OCI-LY1 (cell line): Measurements from ENCODE around the gene B3GAT2.

Experiments used
- H2AFZ ChIP-seq: fragments of 200-600 bp; sonication (generic), shearing (Covaris generic); 2 replicates; pipeline ENCODE4 v1.6.0; 2014; ENCODE audit warnings: antibody characterized with exemption, mild to moderate bottlenecking, low read length
- H3F3A ChIP-seq: fragments of 200-600 bp; sonication (generic), shearing (Covaris generic); 2 replicates; pipeline ENCODE4 v1.6.0; 2014; ENCODE audit warnings: mild to moderate bottlenecking, antibody characterized with exemption, low read length, moderate library complexity; ENCODE audit not compliant: insufficient read depth
- H3K27ac ChIP-seq: fragments of 200-600 bp; sonication (generic); 2 replicates; pipeline ENCODE4 v1.5.1; 2014; ENCODE audit warnings: low read length, mixed run types, mild to moderate bottlenecking, low read depth; ENCODE audit not compliant: poor library complexity, severe bottlenecking
- H3K27me3 ChIP-seq: fragments of 200-600 bp; sonication (generic); 2 replicates; pipeline ENCODE4 v1.6.0; 2014; ENCODE audit warnings: antibody characterized with exemption, mild to moderate bottlenecking, low read length, moderate library complexity; ENCODE audit not compliant: insufficient read depth
- H3K36me3 ChIP-seq: fragments of 200-600 bp; sonication (generic); 2 replicates; pipeline ENCODE4 v1.6.1; 2014; ENCODE audit warnings: mild to moderate bottlenecking, antibody characterized with exemption, low read length, moderate library complexity, mixed read lengths; ENCODE audit not compliant: insufficient read depth
- H3K4me1 ChIP-seq: fragments of 200-600 bp; sonication (generic); 2 replicates; pipeline ENCODE4 v1.5.1; 2014; ENCODE audit warnings: mild to moderate bottlenecking, low read length, moderate library complexity; ENCODE audit not compliant: insufficient read depth, severe bottlenecking
- H3K4me2 ChIP-seq: fragments of 200-600 bp; sonication (generic), shearing (Covaris generic); 2 replicates; pipeline ENCODE4 v1.6.1; 2014; ENCODE audit warnings: low read length
- H3K4me3 ChIP-seq: fragments of 200-600 bp; sonication (generic); 2 replicates; pipeline ENCODE4 v1.5.1; 2014; ENCODE audit warnings: low read length, low read depth, mild to moderate bottlenecking, mixed read lengths; ENCODE audit not compliant: poor library complexity, severe bottlenecking
- H3K79me2 ChIP-seq: fragments of 200-600 bp; shearing (Covaris generic); 2 replicates; pipeline ENCODE4 v1.6.1; 2016; ENCODE audit warnings: mixed run types, low read length, mixed read lengths; ENCODE audit not compliant: insufficient read depth
- H3K9ac ChIP-seq: fragments of 200-600 bp; sonication (generic), shearing (Covaris generic); 2 replicates; pipeline ENCODE4 v1.6.1; 2014; ENCODE audit warnings: mild to moderate bottlenecking, low read length, mixed read lengths
- H3K9me2 ChIP-seq: fragments of 200-600 bp; sonication (generic), shearing (Covaris generic); 2 replicates; pipeline ENCODE4 v1.6.1; 2014; ENCODE audit warnings: low read depth, mild to moderate bottlenecking, low read length, mixed read lengths
- H3K9me3 ChIP-seq: fragments of 200-600 bp; shearing (Covaris generic); 2 replicates; pipeline ENCODE4 v1.6.1; 2014; ENCODE audit warnings: low read length, mixed read lengths
- H4K20me1 ChIP-seq: fragments of 200-600 bp; sonication (generic), shearing (Covaris generic); 2 replicates; pipeline ENCODE4 v1.6.0; 2016; ENCODE audit warnings: mild to moderate bottlenecking, low read length; ENCODE audit not compliant: insufficient read depth
- EZH2 ChIP-seq: fragments of 200-600 bp; sonication (generic), shearing (Covaris generic); IDR thresholded peaks from 2 replicates; pipeline ENCODE4 v1.8.0; 2017; ENCODE audit warnings: borderline replicate concordance, mixed run types, mild to moderate bottlenecking, antibody characterized with exemption, low read length, moderate library complexity, mixed read lengths
- TF ChIP-seq, protein P1 (sequence below): fragments of 200-600 bp; sonication (generic), shearing (Covaris generic); IDR thresholded peaks from 2 replicates; pipeline ENCODE4 v1.5.1; 2017; ENCODE audit warnings: mild to moderate bottlenecking, antibody characterized with exemption, low read length, moderate library complexity, mixed read lengths

B3GAT2 gene

DNA sequence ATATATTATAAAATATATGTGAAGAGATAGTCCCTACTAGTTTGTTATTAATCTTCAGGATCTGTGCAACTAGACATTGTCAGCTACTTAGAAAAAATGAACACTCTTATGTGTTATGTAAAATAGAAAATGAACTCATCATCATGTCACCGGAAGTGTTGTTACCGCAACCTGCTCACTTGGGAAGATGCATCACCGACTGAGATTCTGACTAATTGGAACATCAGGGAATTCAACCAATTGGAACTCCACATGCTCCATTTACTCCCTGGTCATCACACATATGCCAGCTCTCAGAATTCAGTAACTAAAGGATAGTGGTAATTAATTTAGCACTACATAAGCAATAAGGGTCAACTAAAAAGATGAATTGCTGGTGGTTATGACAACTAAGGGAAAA is 16.7 kb upstream of the B3GAT2 start:
- no peaks in the 10 kb centered on the region for H3K4me1 ChIP-seq
- no peaks in the 10 kb centered on the region for H3K9me3 ChIP-seq
- H3K79me2 ChIP-seq, result no peaks in the 10 kb centered on the region
- no peaks in the 10 kb centered on the region for H3K36me3 ChIP-seq
- no peaks in the 10 kb centered on the region for H3K9me2 ChIP-seq
- no peaks in the 10 kb centered on the region for H3K27me3 ChIP-seq
- no peak overlapping the region for H2AFZ ChIP-seq
- H3K4me2 ChIP-seq, result no peak overlapping the region
- H3F3A ChIP-seq, result no peaks in the 10 kb centered on the region
- H3K4me3 ChIP-seq, result no peak overlapping the region
- TF ChIP-seq, protein P1, sequence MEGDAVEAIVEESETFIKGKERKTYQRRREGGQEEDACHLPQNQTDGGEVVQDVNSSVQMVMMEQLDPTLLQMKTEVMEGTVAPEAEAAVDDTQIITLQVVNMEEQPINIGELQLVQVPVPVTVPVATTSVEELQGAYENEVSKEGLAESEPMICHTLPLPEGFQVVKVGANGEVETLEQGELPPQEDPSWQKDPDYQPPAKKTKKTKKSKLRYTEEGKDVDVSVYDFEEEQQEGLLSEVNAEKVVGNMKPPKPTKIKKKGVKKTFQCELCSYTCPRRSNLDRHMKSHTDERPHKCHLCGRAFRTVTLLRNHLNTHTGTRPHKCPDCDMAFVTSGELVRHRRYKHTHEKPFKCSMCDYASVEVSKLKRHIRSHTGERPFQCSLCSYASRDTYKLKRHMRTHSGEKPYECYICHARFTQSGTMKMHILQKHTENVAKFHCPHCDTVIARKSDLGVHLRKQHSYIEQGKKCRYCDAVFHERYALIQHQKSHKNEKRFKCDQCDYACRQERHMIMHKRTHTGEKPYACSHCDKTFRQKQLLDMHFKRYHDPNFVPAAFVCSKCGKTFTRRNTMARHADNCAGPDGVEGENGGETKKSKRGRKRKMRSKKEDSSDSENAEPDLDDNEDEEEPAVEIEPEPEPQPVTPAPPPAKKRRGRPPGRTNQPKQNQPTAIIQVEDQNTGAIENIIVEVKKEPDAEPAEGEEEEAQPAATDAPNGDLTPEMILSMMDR, result no peak
- TF ChIP-seq EZH2, result no peak
- no peak overlapping the region for H3K9ac ChIP-seq
- H3K27ac ChIP-seq, result no peak overlapping the region
- no peaks in the 10 kb centered on the region for H4K20me1 ChIP-seq

DNA sequence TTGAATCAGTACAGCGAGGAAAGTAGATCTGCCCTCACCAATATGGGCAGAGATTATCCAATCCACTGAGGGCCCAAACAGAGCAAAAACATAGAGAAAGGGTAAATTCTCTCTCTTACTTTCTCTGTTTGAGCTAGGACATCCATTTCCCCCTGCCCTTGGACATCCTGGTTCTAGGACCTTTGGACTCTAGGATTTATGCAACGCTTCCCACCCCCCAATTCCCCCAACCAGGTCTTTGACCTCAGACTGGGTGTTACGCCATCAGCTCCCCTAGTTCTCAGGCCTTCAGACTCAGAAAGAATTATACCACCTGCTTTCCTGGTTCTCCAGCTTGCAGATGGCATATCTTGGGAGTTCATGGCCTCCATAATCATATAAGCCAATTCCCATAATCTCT is 10.2 kb upstream of the B3GAT2 start:
- no peaks in the 10 kb centered on the region for H3K79me2 ChIP-seq
- H3K36me3 ChIP-seq, result no peaks in the 10 kb centered on the region
- TF ChIP-seq, protein P1, result no peak
- no peak for TF ChIP-seq EZH2
- no peak overlapping the region for H3K4me2 ChIP-seq
- H3K4me1 ChIP-seq, result no peaks in the 10 kb centered on the region
- no peaks in the 10 kb centered on the region for H3K9me2 ChIP-seq
- H3K9ac ChIP-seq, result no peak overlapping the region
- H3K9me3 ChIP-seq, result no peaks in the 10 kb centered on the region
- no peaks in the 10 kb centered on the region for H3F3A ChIP-seq
- H3K27ac ChIP-seq, result no peak overlapping the region
- H4K20me1 ChIP-seq, result no peaks in the 10 kb centered on the region
- no peak overlapping the region for H3K4me3 ChIP-seq
- no peak overlapping the region for H2AFZ ChIP-seq
- H3K27me3 ChIP-seq, result no peaks in the 10 kb centered on the region

DNA sequence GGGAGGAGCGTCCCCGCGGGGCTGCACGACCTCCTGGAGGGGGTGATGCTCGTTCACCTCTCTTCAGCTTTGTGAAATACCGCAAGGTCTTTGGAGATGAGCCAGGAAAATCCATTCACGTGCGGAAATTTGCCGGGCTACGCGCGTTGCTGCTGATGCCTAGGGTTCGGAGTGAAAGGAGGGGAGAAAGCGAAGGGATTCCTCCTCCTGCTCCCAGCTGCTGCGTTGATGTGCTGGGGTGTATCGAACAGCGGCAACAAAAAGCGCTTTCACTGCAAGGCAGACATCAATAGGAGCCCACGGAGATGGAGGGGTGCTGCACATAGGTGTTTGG is 391 bp upstream of the B3GAT2 start:
- no peak overlapping the region for H2AFZ ChIP-seq
- no peaks in the 10 kb centered on the region for H3K79me2 ChIP-seq
- H3K4me3 ChIP-seq, result no peak overlapping the region
- no peaks in the 10 kb centered on the region for H3F3A ChIP-seq
- no peak overlapping the region for H3K9ac ChIP-seq
- no peaks in the 10 kb centered on the region for H3K27me3 ChIP-seq
- H4K20me1 ChIP-seq, result no peaks in the 10 kb centered on the region
- H3K4me1 ChIP-seq, result peaks cover 4% of the 10 kb centered on the region
- H3K9me3 ChIP-seq, result no peaks in the 10 kb centered on the region
- no peaks in the 10 kb centered on the region for H3K36me3 ChIP-seq
- TF ChIP-seq, protein P1, result no peak
- no peak for TF ChIP-seq EZH2
- H3K4me2 ChIP-seq, result no peak overlapping the region
- no peak overlapping the region for H3K27ac ChIP-seq
- no peaks in the 10 kb centered on the region for H3K9me2 ChIP-seq

DNA sequence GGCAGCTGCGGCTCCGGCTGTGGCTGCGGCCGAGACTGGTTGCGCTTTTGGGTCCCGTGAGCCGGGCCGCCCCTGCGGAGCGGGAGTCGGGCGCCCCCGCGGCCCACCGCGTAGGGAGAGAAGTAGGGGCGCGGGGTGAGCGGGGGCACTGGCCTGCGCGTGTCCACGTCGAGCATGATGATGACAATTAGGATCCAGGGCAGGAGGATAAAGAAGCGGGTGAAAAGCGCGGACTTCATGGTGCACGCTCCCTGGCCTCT is 739 bp downstream of the B3GAT2 start:
- no peak overlapping the region for H3K27ac ChIP-seq
- H3K4me2 ChIP-seq, result peak overlapping the region; percentile 68
- H3K4me1 ChIP-seq, result peaks cover 4% of the 10 kb centered on the region
- no peaks in the 10 kb centered on the region for H3K36me3 ChIP-seq
- no peaks in the 10 kb centered on the region for H4K20me1 ChIP-seq
- no peak overlapping the region for H2AFZ ChIP-seq
- H3K79me2 ChIP-seq, result no peaks in the 10 kb centered on the region
- H3K27me3 ChIP-seq, result no peaks in the 10 kb centered on the region
- peak overlapping the region; percentile 45 for H3K4me3 ChIP-seq
- H3F3A ChIP-seq, result no peaks in the 10 kb centered on the region
- TF ChIP-seq, protein P1, result no peak; the same call in 1 of the 2 replicates
- no peak for TF ChIP-seq EZH2
- no peaks in the 10 kb centered on the region for H3K9me3 ChIP-seq
- H3K9ac ChIP-seq, result no peak overlapping the region
- H3K9me2 ChIP-seq, result no peaks in the 10 kb centered on the region
